K562 (cell line): Measurements from ENCODE around the gene MARVELD1.

Source experiments
- CREB5 ChIP-seq: fragments of 250-450 bp; sonication (Bioruptor Pico); IDR thresholded peaks from 2 replicates; pipeline ENCODE4 v1.5.0; 2020; ENCODE audit warnings: mild to moderate bottlenecking
- CTCF ChIP-seq, 3 experiments: IDR thresholded peaks in 2 of 3; conservative IDR thresholded peaks in 1 of 3; 2 replicates each; pipeline ENCODE4 v1.5.1; 2011 to 2012; ENCODE audit warnings: low read length in 3 of 3, mild to moderate bottlenecking in 3 of 3, control low read depth in 2 of 3, improper control_type of control experiment in 1 of 3, inconsistent platforms in 1 of 3, low read depth in 1 of 3, mixed read lengths in 1 of 3, moderate library complexity in 1 of 3; ENCODE audit not compliant: insufficient read depth in 2 of 3
- DPF2 ChIP-seq: fragments of 450-650 bp; IDR thresholded peaks from 2 replicates; pipeline ENCODE4 v1.6.1; 2016
- ELF4 ChIP-seq: fragments of 450-650 bp; formaldehyde crosslinking; IDR thresholded peaks from 2 replicates; pipeline ENCODE4 v1.4.0; 2022; ENCODE audit warnings: missing genetic modification characterization
- EZH2 ChIP-seq: IDR thresholded peaks from 2 replicates; pipeline ENCODE4 v1.6.1; 2012; ENCODE audit warnings: low read depth, mild to moderate bottlenecking, inconsistent platforms, low read length, borderline replicate concordance
- FOS ChIP-seq: IDR thresholded peaks from 3 replicates; pipeline ENCODE4 v1.6.1; 2011; ENCODE audit not compliant: insufficient read length; ENCODE audit errors: extremely low read depth
- KDM1A ChIP-seq, 2 experiments: fragments of 450-650 bp; IDR thresholded peaks; 2 replicates each; pipeline ENCODE4 v1.6.1; 2016; ENCODE audit warnings: mild to moderate bottlenecking in 2 of 2
- NEUROD1 ChIP-seq: fragments of 150-350 bp; IDR thresholded peaks from 2 replicates; pipeline ENCODE4 v1.6.1; 2014; ENCODE audit warnings: borderline replicate concordance, low read length, low read depth; ENCODE audit not compliant: partially characterized antibody
- NR1H2 ChIP-seq: sonication (generic); formaldehyde crosslinking; IDR thresholded peaks from 2 replicates; pipeline ENCODE4 v1.4.0; 2020; ENCODE audit warnings: mild to moderate bottlenecking, missing genetic modification reagents
- SP1 ChIP-seq: sonication (generic); formaldehyde crosslinking; IDR thresholded peaks from 2 replicates; pipeline ENCODE4 v1.8.1; 2022; ENCODE audit warnings: mild to moderate bottlenecking, missing genetic modification reagents
- TRIM24 ChIP-seq, 2 experiments: fragments of 450-650 bp; IDR thresholded peaks; 2 replicates each; pipeline ENCODE4 v1.6.1; 2016
- ZFP1 ChIP-seq: fragments of 450-650 bp; formaldehyde crosslinking; IDR thresholded peaks from 2 replicates; pipeline ENCODE4 v1.4.0; 2020; ENCODE audit warnings: mild to moderate bottlenecking, mixed read lengths
- ZFX ChIP-seq: sonication (generic); formaldehyde crosslinking; IDR thresholded peaks from 2 replicates; pipeline ENCODE4 v1.8.0; 2022; ENCODE audit warnings: mild to moderate bottlenecking, missing genetic modification reagents, moderate library complexity
- ZNF592 ChIP-seq: fragments of 450-650 bp; IDR thresholded peaks from 2 replicates; pipeline ENCODE4 v1.6.1; 2017; ENCODE audit warnings: antibody characterized with exemption, mild to moderate bottlenecking

GRCh38 chr10:97759158-97759887 lies 45.8 kb downstream of the MARVELD1 start:
- no peak for TF ChIP-seq EZH2
- no peak for TF ChIP-seq DPF2
- TF ChIP-seq ELF4 = no peak
- no peak for TF ChIP-seq ZFX (CRISPR knock-in tag)
- TF ChIP-seq NR1H2 (CRISPR knock-in tag) = no peak
- no peak for TF ChIP-seq KDM1A (IDR thresholded peaks at IDR 0.05)
- no peak for TF ChIP-seq ZNF592
- peak; percentile 78 to 85 (median 81) for TF ChIP-seq CTCF (IDR thresholded peaks at IDR 0.05 in 2 of 3, conservative IDR thresholded peaks at IDR 0.05 in 1 of 3; ENCODE audit: insufficient read depth in 2 of 3, low read depth in 1 of 3, low read length in 3 of 3)
- TF ChIP-seq NEUROD1 = no peak
- TF ChIP-seq CREB5 (CRISPR knock-in tag) = no peak
- no peak for TF ChIP-seq TRIM24 (IDR thresholded peaks at IDR 0.05)
- TF ChIP-seq FOS = no peak
- no peak for TF ChIP-seq SP1 (CRISPR knock-in tag)
- no peak for TF ChIP-seq ZFP1 (CRISPR knock-in tag)
